HG02678 (cell line): Measurements from ENCODE around the gene CD99L2.
"Not testable (repeated sequence)": the region's sequence is repeated elsewhere in the genome, so short reads cannot be mapped to it uniquely, and the experiment has no call there.

ENCODE experiments used
- ATAC-seq: cut with Tn5 transposase; IDR thresholded peaks from one replicate; pipeline ENCODE4 v1.9.1; 2021; ENCODE audit warnings: mild to moderate bottlenecking, moderate library complexity; ENCODE audit not compliant: unreplicated experiment

The CD99L2 gene

GRCh38 chrX:150897421-150898320, 797 bp downstream of the CD99L2 start:
- ATAC-seq, result peak; percentile 1

- no peak for ATAC-seq
Measured at GRCh38 chrX:150896632-150897031, 1.8 kb downstream of the CD99L2 start.

- no peak for ATAC-seq
Measured at GRCh38 chrX:150893936-150894335, 4.5 kb downstream of the CD99L2 start.

- no peak for ATAC-seq
Measured at GRCh38 chrX:150889131-150889530, 9.3 kb downstream of the CD99L2 start.

- ATAC-seq, result no peak
Measured at GRCh38 chrX:150887906-150888465, 10.5 kb downstream of the CD99L2 start.

- not testable (repeated sequence) for ATAC-seq
Measured at GRCh38 chrX:150887268-150887667, 11.2 kb downstream of the CD99L2 start.

- ATAC-seq, result no peak
Measured at GRCh38 chrX:150886381-150886780, 12.1 kb downstream of the CD99L2 start.

GRCh38 chrX:150880808-150881165, 17.7 kb downstream of the CD99L2 start:
- peak; percentile 11 for ATAC-seq

GRCh38 chrX:150879855-150880807, 18.3 kb downstream of the CD99L2 start:
- peak; percentile 87 for ATAC-seq

- ATAC-seq, result not testable (repeated sequence)
Measured at GRCh38 chrX:150875621-150876020, 22.8 kb downstream of the CD99L2 start.

- no peak for ATAC-seq
Measured at GRCh38 chrX:150874448-150874847, 24.0 kb downstream of the CD99L2 start.

GRCh38 chrX:150873616-150874015, 24.9 kb downstream of the CD99L2 start:
- peak; percentile 58 for ATAC-seq

- no peak for ATAC-seq
Measured at GRCh38 chrX:150872773-150873336, 25.6 kb downstream of the CD99L2 start.

GRCh38 chrX:150871341-150871811, 27.1 kb downstream of the CD99L2 start:
- no peak for ATAC-seq

- ATAC-seq, result no peak
Measured at GRCh38 chrX:150870487-150871340, 27.8 kb downstream of the CD99L2 start.

- ATAC-seq, result no peak
Measured at GRCh38 chrX:150870029-150870428, 28.4 kb downstream of the CD99L2 start.

- no peak for ATAC-seq
Measured at GRCh38 chrX:150869450-150869849, 29.0 kb downstream of the CD99L2 start.

- no peak for ATAC-seq
Measured at GRCh38 chrX:150868625-150869024, 29.8 kb downstream of the CD99L2 start.

GRCh38 chrX:150864127-150864526, 34.3 kb downstream of the CD99L2 start:
- no peak for ATAC-seq

- no peak for ATAC-seq
Measured at GRCh38 chrX:150863191-150863590, 35.3 kb downstream of the CD99L2 start.
